Measurements from ENCODE around the gene IFT43. TPM values are rescaled to one million over a fixed set of nuclear protein-coding genes. Genes with fewer than 3 reads are reported as not detected.

Gene IFT43
- total and polyA plus RNA-seq, 2 donors from 2014 or later = 41.6 to 86.3 TPM

DNA sequence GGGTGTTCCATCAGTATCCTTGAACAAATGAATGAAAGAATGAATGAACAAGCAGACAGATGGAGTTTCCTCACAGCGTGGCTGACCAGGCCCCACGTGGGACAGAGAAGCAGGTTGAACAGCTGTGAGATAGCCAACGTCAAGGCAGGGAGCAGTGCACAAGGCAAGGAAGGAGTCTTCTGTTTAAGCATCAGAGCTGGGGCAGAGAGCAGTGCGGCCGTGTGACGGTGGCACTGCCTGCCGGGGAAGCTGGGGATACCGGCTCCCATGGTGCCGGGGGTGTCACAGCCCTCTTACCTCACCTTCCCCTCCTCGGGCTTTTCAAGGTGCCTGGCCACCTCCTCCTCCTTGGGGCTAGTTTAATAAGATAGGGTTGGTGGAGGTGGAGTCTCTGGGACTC is 92.9 kb downstream of the IFT43 start:
- no peak overlapping the region for H3K27ac ChIP-seq (ENCODE audit: low read depth in 2 of 2, low read length in 2 of 2)
- no peak overlapping the region for H3K9ac ChIP-seq (ENCODE audit: low read length in 3 of 3)
- TF ChIP-seq, protein P1, sequence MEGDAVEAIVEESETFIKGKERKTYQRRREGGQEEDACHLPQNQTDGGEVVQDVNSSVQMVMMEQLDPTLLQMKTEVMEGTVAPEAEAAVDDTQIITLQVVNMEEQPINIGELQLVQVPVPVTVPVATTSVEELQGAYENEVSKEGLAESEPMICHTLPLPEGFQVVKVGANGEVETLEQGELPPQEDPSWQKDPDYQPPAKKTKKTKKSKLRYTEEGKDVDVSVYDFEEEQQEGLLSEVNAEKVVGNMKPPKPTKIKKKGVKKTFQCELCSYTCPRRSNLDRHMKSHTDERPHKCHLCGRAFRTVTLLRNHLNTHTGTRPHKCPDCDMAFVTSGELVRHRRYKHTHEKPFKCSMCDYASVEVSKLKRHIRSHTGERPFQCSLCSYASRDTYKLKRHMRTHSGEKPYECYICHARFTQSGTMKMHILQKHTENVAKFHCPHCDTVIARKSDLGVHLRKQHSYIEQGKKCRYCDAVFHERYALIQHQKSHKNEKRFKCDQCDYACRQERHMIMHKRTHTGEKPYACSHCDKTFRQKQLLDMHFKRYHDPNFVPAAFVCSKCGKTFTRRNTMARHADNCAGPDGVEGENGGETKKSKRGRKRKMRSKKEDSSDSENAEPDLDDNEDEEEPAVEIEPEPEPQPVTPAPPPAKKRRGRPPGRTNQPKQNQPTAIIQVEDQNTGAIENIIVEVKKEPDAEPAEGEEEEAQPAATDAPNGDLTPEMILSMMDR (IDR thresholded peaks at IDR 0.05; ENCODE audit: borderline replicate concordance, extremely low read depth, insufficient read depth) = no peak
- no peak overlapping the region for H3K4me3 ChIP-seq (ENCODE audit: low read length in 3 of 3)
- no peak for DNase-seq
- no peaks in the 10 kb centered on the region for H3K4me1 ChIP-seq (ENCODE audit: control insufficient read depth in 2 of 3, insufficient read depth in 2 of 3, low read depth in 1 of 3, low read length in 3 of 3)
- no peaks in the 10 kb centered on the region for H3K27me3 ChIP-seq (ENCODE audit: control insufficient read depth, insufficient read depth, low read length)
- H3K36me3 ChIP-seq (ENCODE audit: control insufficient read depth in 2 of 3, insufficient read depth in 3 of 3, low read length in 3 of 3) = peaks cover 0 to 4% (median 0%) of the 10 kb centered on the region in 3 donors
- no peak for FAIRE-seq
- H3K9me3 ChIP-seq (ENCODE audit: control insufficient read depth in 2 of 3, insufficient read depth in 1 of 3, low read length in 3 of 3) = no peaks in the 10 kb centered on the region
- intact Hi-C loops (cut with DNase I) = no loop called here

DNA sequence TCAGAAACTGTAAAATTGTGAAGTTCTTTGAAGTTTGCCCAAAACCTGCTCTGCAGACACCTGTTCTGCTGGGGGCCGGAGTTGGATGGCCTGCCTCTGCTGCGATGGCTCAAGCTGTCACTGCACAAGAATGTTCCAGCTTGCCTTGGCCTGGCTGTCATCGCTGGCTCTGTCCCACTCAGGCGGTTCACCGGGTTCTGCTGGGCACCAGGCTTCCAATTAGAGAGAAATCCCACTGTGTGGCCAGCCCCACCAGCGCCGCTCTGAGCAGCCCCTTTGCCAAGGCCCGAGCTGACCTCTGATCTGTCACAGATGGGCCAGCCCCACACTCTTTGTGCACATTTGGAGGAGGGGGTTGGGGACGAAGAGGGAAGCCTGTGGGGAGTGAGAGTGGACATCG is 94.5 kb downstream of the IFT43 start:
- Histone ChIP-seq H3K36me3 (ENCODE audit: control insufficient read depth in 2 of 3, insufficient read depth in 3 of 3, low read length in 3 of 3) (peaks cover 0 to 4% (median 0%) of the 10 kb centered on the region in 3 donors), H3K27ac (ENCODE audit: low read depth in 2 of 2, low read length in 2 of 2) (no peak overlapping the region), H3K4me3 (ENCODE audit: low read length in 3 of 3) (no peak overlapping the region), H3K27me3 (ENCODE audit: control insufficient read depth, insufficient read depth, low read length) (no peaks in the 10 kb centered on the region), H3K9ac (ENCODE audit: low read length in 3 of 3) (no peak overlapping the region), H3K4me1 (ENCODE audit: control insufficient read depth in 2 of 3, insufficient read depth in 2 of 3, low read depth in 1 of 3, low read length in 3 of 3) (peaks cover 0 to 4% (median 3%) of the 10 kb centered on the region in 3 donors), H3K9me3 (ENCODE audit: control insufficient read depth in 2 of 3, insufficient read depth in 1 of 3, low read length in 3 of 3) (no peaks in the 10 kb centered on the region)
- intact Hi-C loops (cut with DNase I) = no loop called here
- FAIRE-seq = no peak
- TF ChIP-seq, protein P1 (IDR thresholded peaks at IDR 0.05; ENCODE audit: borderline replicate concordance, extremely low read depth, insufficient read depth) = no peak
- DNase-seq = no peak

DNA sequence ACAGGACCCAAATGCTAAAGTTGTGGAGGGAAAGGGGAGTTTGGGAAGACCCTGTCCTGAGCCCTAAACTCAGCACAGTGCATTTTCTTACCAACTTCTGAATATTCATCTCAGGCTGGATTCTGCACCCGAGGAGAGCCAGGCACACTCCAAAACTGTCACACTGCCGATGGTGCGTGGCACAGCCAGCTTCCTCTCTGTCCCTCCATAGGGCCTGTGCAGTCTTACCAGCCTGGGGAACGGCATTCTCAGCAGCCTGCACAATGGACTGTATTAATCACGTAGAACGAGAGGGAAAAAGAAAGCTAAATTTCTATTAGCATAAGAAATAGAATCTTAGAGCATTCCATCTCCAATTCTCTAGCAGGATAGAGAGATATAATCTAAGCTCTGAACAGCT is 94.9 kb downstream of the IFT43 start:
- intact Hi-C loops (cut with DNase I) = no loop called here

More for the DNA sequence above, 94.9 kb downstream of the IFT43 start:
- FAIRE-seq (no peak), DNase-seq (no peak)
- Histone ChIP-seq H3K4me1 (ENCODE audit: control insufficient read depth in 2 of 3, insufficient read depth in 2 of 3, low read depth in 1 of 3, low read length in 3 of 3) (peaks cover 0 to 4% (median 3%) of the 10 kb centered on the region in 3 donors), H3K9ac (ENCODE audit: low read length in 3 of 3) (no peak overlapping the region), H3K9me3 (ENCODE audit: control insufficient read depth in 2 of 3, insufficient read depth in 1 of 3, low read length in 3 of 3) (no peaks in the 10 kb centered on the region), H3K36me3 (ENCODE audit: control insufficient read depth in 2 of 3, insufficient read depth in 3 of 3, low read length in 3 of 3) (peaks cover 0 to 4% (median 0%) of the 10 kb centered on the region in 3 donors), H3K27ac (ENCODE audit: low read depth in 2 of 2, low read length in 2 of 2) (no peak overlapping the region), H3K27me3 (ENCODE audit: control insufficient read depth, insufficient read depth, low read length) (no peaks in the 10 kb centered on the region), H3K4me3 (ENCODE audit: low read length in 3 of 3) (no peak overlapping the region)
- TF ChIP-seq, protein P1 (IDR thresholded peaks at IDR 0.05; ENCODE audit: borderline replicate concordance, extremely low read depth, insufficient read depth) = no peak

Data from kidney (tissue), 14 donors.